WTC11 (cell line): ENCODE measurements around the gene TANGO2.

Experiments
- ATF1 ChIP-seq: sonication (generic); formaldehyde crosslinking; IDR thresholded peaks from 2 replicates; pipeline ENCODE4 v1.8.1; 2023; ENCODE audit warnings: mild to moderate bottlenecking, moderate library complexity, missing genetic modification reagents
- CREB1 ChIP-seq: sonication (generic); formaldehyde crosslinking; IDR thresholded peaks from 2 replicates; pipeline ENCODE4 v1.8.0; 2023; ENCODE audit warnings: mild to moderate bottlenecking, missing genetic modification reagents
- ELF4 ChIP-seq: sonication (generic); formaldehyde crosslinking; IDR thresholded peaks from 2 replicates; pipeline ENCODE4 v1.8.1; 2022; ENCODE audit warnings: low read depth, mild to moderate bottlenecking, moderate library complexity, missing genetic modification reagents
- TF ChIP-seq, protein P1 (sequence below): fragments of 200-600 bp; IDR thresholded peaks from 2 replicates; pipeline ENCODE4 v1.8.0; 2022; ENCODE audit warnings: antibody characterized with exemption
- TF ChIP-seq, protein P2 (sequence below): sonication (generic); formaldehyde crosslinking; IDR thresholded peaks from 2 replicates; pipeline ENCODE4 v1.8.1; 2023; ENCODE audit warnings: mild to moderate bottlenecking, missing genetic modification reagents, borderline replicate concordance

DNA sequence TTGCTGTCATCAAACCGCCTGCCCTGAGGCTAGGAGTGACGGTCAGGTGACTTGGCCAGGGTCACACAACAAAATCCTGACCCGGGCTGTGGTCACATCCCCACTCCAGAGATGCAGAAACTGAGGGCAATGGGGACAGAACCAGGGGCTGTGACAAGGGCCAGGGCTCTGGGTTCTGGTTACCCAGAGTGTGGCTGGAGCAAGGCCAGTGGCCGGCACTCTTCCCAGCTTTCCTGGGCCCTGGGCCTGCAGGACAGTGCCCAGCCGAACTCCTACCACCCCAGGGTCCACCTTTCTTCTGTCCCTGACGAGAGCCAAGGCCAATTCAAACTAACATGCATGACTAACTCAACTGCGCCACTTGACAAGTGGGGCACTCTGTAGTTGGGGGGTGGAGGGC, 40.1 kb upstream of the TANGO2 start:
- TF ChIP-seq ATF1 (CRISPR knock-in tag), result no peak
- TF ChIP-seq CREB1 (CRISPR knock-in tag), result no peak
- TF ChIP-seq, protein P1, sequence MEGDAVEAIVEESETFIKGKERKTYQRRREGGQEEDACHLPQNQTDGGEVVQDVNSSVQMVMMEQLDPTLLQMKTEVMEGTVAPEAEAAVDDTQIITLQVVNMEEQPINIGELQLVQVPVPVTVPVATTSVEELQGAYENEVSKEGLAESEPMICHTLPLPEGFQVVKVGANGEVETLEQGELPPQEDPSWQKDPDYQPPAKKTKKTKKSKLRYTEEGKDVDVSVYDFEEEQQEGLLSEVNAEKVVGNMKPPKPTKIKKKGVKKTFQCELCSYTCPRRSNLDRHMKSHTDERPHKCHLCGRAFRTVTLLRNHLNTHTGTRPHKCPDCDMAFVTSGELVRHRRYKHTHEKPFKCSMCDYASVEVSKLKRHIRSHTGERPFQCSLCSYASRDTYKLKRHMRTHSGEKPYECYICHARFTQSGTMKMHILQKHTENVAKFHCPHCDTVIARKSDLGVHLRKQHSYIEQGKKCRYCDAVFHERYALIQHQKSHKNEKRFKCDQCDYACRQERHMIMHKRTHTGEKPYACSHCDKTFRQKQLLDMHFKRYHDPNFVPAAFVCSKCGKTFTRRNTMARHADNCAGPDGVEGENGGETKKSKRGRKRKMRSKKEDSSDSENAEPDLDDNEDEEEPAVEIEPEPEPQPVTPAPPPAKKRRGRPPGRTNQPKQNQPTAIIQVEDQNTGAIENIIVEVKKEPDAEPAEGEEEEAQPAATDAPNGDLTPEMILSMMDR, result no peak
- TF ChIP-seq, protein P2, sequence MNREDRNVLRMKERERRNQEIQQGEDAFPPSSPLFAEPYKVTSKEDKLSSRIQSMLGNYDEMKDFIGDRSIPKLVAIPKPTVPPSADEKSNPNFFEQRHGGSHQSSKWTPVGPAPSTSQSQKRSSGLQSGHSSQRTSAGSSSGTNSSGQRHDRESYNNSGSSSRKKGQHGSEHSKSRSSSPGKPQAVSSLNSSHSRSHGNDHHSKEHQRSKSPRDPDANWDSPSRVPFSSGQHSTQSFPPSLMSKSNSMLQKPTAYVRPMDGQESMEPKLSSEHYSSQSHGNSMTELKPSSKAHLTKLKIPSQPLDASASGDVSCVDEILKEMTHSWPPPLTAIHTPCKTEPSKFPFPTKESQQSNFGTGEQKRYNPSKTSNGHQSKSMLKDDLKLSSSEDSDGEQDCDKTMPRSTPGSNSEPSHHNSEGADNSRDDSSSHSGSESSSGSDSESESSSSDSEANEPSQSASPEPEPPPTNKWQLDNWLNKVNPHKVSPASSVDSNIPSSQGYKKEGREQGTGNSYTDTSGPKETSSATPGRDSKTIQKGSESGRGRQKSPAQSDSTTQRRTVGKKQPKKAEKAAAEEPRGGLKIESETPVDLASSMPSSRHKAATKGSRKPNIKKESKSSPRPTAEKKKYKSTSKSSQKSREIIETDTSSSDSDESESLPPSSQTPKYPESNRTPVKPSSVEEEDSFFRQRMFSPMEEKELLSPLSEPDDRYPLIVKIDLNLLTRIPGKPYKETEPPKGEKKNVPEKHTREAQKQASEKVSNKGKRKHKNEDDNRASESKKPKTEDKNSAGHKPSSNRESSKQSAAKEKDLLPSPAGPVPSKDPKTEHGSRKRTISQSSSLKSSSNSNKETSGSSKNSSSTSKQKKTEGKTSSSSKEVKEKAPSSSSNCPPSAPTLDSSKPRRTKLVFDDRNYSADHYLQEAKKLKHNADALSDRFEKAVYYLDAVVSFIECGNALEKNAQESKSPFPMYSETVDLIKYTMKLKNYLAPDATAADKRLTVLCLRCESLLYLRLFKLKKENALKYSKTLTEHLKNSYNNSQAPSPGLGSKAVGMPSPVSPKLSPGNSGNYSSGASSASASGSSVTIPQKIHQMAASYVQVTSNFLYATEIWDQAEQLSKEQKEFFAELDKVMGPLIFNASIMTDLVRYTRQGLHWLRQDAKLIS (CRISPR knock-in tag), result no peak
- TF ChIP-seq ELF4 (CRISPR knock-in tag), result no peak
